A172 (cell line): ENCODE results near the gene FGGY. TPM values are rescaled to one million over a fixed set of nuclear protein-coding genes. Genes with fewer than 3 reads are reported as not detected.

Experiments used
- DNase-seq: peaks from one replicate; pipeline ENCODE4 v3.0.0-alpha.2; 2015; ENCODE audit warnings: low spot score
- total RNA-seq: library from RNA; depleted of rRNA; stranded (reverse); fragments of >200 nt; shearing (Covaris generic); gene quantifications from 2 replicates; pipeline ENCODE4 v1.2.3, GENCODE V29; 2014

FGGY gene
- total RNA-seq, 1 experiment from 2014 or later = 15.3 TPM

DNA sequence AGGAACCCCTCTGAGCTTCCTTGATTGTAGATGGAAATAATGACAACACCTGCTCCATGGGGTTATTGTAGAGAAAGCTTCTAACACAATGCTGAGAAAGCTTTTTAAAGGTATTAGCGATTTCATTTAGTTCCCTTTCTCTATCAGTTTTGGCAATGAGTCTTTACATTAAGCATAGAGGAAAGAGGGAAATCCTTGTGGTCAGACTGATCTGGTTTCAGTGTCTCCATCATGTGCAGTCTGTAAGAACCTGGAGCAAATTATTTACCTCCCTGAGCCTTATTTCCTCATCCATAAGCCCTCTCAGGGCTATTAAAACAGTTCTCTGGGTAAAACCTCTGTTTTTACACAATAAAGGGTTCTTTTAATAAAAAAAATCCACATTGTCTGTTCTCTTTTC, 87.5 kb downstream of the FGGY start:
- DNase-seq = no peak

DNA sequence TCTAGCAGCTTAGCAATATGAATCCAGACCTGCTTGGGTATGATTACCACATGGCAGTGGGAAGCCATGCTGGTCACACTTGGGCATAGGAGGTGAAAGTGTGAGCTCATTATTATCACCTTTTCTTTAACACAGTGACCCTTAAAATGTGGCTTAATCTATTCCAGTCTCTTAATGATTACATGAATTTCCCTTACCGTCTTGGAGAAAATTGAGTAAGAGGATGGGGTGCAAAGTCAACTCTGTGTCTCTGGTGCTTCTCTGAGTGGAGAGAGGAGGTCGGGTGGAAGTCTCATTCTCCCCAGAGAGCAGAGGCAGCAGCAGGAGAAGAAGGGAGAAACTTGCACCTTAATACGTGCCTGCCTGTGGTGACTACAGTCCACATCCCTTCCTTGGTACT, 91.3 kb downstream of the FGGY start:
- no peak for DNase-seq

DNA sequence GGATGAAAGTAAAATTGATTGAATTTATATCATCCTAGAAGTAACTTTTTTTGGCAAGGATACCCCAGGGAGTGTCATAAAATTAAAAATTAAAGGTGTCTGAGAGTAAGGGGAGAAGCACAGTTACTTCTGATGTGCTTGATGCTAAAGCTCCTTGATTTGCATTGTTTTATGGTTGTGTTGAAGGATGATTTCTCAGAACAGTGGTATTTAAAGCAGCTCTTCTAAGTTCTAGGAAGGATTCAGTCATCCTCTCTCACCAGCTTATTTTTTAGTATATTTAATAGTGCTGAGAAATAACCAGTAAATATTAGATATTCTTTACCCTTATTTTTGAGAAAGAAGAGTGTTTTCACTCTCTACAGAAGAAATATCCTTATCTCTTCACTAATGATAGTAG, 93.0 kb downstream of the FGGY start:
- DNase-seq = no peak

DNA sequence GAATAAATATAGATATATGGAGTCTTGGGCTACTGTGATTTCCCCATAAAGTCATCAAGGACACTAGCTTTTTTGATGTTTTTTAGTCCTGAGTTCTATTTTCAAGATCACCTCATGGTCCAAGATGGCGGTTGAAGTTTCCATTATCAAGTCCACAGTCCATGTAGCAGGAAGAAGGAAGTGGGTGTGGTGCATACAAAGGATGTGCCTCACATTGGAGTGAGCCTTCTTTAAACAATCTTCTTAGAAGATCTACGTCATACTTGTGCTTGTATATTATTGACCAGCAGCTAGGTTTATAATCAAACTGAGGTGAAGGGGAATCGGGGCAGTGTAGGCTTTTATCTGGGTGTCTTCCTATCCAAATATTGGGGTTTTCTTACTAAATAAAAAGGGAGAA, 93.4 kb downstream of the FGGY start:
- no peak for DNase-seq

DNA sequence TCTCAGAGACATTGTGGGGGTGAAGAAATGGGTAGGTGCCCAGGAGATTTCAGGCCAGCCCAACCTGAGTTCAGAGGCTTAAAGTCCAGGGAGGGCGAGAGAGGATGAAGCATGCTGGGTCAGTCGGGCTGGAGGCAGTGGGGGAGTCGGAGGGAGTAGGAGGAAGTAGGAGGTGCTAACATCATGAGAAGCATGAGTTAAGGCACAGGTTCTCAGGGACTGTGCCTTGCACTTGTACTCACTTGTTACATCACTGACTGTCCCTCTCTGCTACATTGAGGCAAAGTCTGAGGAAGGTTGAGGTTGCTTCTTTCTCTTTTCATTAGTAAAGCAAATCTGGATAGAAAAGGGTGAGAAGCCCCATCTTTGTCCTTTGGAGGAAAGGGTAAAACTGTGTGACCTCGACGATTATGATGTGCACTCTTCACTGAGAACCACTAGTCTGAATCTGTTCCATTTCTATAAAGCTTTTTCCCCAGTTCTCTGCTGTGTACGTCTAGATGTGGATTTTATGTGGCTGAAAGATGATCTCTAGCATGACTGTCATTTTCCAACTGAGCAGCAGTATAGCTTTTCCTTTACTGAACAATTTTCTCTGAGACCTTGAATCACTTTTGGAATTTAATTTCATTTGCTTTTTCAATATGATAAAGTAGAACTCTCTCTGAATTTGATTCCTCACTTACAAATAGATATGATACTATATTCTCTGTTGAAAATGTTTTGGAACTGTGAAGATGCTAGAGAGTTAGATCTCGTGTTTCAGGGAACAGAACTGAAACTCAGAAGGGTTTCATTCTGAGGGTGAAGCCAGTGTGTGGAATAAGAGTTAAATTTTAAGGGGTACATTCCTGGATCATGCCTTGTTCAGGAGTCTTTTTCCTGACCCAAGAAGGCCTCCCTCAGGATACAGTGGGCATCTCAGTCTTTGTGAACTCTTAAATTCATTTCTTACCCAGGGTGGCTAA, 94.6 kb downstream of the FGGY start:
- DNase-seq = no peak

DNA sequence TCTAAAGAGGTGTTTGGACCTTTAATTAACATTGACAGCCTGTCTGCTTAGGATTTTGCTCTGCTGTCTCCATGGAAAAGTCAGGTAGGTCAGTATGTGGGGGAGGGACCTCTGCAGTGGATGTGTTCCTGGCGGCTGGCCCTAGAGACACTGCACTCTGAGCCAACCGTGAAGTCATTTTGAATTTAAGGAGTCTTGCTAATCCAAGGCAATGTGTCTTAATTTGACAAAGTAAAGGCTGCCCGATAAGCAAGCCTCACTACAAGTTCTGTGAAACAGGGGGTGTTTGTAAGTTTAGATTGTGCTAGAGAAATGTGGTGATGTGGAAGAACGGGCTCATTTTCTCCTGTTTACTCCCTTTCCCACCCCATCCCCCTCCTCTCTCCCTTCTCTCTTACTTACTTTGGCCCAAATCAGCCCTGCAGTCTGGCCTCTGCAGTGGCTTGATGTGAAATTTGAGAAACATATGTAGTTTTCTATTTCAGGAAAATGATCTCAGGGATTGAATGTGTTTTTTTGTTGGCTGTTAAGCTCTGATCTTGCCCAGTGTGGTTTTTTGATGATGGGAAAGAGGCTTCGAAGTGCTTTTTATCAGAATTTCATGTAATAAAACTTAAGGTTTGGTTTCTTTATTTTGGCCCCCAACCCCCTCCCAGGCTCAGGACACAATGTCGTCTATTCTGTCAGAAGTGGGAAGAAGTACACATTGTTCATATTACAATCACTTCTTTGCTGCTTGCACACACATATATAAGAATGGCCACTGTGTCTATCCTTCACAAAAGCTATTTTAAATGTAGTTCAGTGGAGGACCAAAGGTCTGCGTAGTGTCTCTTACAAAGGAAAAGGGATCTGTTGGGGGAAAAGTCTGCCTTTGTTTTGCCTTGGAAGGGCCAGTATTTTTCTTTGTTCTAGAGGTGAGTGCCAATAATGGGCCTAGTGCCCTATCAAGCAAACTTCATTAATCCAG, 96.6 kb downstream of the FGGY start:
- DNase-seq = no peak

DNA sequence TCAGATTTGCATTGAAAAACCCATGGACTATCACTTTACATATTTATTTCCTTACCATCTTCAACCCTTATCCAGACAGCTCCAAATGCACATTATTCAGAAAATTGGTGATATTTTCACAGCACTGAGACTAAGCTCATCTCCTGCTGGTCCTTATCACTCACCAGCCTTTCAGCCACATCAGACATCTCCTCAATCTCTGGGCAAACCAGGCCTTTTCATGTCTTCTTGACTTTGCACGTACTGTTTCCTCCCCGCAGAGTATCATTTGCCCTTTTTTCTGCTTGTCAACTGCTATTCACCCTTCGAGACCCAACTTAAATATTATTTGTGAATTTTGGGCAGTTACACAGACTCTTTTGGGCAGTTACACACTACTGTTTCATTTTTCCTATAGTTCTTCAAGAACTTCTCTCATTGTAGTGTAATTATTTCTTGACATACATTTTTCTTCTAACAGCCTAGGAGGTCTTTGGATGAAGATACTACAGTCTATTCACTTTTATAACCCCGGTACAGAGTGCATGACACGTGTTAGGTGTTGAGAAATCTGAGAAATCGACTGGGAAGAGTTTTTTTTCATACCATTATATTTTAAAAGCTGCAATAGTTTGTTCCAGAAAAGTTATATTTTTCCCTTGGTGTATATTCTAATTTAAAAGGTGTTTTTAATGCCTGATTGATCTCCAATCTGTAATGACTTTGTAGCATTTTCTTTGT, 98.0 kb downstream of the FGGY start:
- no peak for DNase-seq

DNA sequence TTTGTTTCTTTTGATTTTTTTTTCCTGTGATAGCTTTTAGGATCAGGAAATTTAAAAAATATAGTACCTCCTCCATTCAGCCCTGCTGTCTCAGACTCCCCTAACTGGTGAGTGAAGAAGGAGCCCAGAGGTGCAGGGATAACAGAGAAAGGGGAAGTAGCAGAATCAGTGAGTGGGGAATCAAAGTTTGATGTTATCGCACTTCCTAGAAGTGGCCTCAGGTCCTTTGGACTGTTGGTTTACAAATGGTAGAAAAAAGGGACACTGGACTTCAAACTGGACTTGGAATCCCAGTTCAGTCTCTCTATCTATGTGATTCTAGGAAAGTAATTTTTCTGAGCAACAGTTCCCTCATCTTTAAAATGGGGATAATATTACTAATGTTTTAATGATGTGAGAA, 99.5 kb downstream of the FGGY start:
- DNase-seq = no peak

DNA sequence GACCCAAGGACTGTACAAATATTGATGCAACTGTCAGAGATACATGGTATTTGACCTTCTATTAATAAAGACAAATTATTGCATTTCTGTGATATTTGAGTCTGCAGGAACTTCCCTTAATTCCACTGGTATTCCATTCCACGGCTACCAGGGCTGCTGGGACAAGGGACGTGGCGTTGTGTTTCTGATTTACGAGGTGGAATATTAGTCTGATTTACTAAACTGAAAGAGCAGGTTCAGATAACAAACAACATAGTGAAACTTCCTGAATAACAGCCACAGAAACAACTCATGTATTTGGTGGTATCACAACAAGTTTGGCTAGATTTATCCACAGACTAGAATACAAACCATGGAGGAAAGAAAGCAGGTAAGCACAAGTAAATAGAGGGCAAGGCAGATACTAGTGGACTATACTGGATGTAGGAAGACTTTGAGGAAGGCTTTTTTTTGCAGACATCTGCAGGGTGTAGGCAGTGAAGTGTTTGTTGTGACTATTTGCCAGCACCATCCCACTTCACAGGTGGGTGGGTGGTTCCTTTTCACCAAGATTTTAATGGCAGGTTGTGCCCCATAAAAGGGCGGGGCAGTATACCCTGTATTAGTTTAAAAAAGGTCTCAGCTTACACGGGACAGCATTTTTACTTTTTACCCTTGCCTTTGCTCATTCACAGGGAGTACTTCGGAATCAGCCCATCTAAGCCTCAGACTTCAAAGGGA, 100.4 kb downstream of the FGGY start:
- DNase-seq = no peak

DNA sequence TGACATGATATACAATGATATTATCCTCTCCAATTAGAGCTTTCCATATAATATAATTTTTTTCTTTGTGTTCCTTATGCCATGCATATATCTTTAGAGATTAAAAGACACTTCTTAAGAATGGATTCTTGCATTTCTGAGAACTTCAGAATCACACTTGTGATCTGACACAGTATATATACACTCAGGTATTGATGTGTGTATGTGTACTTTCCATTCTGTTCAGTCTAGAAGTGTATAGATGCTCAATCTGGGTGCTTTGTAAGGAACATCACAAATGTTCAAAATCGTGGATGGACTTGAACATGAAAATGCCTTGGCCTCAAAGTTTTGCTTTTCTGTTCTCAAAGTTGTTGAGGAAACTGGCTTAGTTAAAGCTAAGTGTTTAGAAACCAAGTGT, 102.7 kb downstream of the FGGY start:
- DNase-seq = no peak

DNA sequence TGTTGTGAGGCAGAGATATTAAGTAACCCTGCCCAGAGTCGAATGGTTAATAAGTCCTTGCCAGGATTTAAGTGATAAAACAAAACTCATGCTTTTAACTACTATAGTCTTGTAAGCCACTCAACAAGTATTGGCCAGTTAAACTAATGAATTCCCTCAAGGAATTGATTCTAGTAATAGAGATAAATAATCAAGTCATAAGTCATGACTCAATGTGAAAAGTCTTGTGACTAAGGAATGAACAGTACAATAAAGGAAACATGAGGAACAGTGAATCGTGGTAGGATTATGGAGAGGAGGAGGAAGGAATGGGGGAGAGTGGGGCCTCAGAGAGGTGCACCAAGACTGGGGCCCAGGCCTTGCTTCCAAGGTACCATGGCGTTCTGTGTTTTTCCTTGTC, 104.7 kb downstream of the FGGY start:
- no peak for DNase-seq

DNA sequence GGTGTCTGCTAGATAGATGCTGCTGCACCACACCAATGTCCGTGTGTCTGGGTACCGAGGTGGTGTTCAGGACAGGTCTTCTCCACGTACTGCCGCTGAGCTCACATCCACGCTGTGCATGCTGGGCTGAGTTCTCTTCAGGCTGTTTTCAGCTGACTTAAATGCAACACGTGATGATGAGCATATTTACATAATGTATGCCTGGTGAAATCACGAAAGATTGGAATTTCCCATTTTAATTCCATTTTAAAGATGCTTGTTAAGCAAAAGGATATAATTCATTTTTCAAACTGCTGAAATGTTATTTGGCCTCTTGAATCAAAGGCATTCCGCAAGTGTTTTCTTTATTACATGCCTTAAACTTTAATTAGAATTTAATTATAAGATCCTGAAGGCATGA, 107.9 kb downstream of the FGGY start:
- DNase-seq = no peak

DNA sequence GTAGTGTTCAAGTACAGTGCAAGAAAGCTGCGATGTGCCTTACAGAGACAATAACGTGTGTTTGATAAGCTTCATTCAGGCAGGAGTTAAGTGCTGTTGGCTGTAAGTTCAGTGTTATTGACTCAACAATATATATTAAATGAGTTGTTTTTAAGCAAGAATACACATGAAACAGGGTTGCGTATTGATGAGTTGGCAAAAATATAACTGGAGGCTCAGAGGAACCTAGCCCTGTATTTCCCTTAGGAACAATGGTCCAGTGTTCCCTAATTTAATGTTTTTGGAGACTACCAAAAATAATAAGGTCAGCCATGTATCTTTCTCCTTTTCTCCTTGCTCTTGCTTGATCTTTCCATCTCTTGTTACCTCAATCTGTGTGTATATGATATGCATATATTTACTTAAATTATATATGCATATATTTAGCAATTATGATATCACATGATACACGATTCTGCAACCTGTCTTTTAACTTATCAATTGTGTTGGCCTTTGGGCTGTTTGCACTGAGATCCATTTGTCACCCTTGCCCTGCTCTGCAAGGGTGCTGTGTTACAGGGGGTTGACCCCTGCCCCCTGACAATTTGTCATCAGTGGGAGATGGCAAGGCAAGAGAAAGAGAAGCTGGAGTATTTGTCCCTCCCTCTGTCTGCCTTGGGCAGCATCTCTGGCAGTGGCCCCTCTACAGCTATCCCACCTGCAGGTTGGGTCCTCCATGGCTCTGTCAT, 109.7 kb downstream of the FGGY start:
- DNase-seq = no peak

DNA sequence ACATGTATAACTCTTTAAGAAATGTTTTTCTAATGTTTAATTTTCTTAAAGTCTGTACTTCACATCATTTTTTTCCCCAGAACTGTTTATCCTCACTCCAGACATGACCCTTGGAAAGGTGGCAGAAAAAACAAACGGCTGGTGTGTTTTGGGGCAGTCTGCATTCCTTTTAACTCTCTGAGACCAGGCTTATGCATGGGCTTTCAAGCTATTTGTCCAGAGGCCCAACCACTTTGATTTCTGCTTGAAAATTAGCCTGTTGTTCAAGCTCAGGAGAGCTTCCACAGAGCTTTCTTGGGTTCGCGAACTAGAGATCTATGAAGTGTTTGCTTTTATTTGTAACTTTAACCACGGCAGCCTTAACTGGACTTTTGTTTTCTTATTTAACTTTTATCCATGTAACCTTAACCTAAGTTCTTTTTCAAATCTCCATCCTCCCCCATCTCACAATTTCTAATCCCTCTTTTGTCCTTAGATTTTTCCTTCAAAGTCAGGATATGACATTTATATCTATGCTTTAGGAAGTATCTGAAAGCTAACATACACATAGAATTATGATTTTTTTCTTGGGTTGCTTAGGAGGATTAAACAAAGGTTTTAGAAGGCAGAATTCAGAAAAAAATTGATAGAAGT, 111.8 kb downstream of the FGGY start:
- no peak for DNase-seq

DNA sequence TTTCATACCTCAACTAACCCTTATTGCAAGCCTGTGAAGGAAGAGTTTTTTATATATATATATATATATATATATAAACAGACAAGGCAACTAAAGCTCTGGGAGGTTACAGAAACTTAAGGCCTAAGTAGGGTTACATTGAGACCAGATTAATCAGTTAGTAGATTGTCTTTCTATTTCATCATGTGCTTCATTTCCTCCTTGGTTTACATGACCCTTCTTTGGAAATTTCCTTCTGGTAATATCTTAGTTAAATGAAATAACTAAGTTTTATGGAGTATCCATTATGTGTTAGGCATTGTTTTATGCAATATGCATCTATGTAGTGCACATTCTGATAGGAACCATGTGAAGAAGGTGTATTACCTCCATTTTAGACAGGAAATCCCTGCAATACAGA, 112.7 kb downstream of the FGGY start:
- no peak for DNase-seq

DNA sequence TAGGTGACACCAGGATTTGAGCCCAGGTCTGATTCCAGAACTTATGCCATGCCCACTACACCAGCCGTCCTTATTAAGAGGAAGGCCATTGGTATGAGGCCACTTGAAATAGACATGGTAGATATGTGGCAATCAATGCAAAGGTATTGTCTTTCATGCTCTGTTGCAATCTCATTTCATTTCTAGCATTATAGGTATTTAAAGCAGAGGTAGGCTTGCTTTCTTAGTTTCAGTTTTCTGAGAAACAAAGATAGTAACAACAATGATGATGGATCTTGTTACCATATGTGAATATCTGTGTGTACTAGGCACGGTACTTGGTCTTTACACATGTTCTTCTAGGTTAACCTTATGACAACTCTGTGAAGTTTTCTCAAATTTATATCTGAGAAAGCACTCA, 113.1 kb downstream of the FGGY start:
- DNase-seq = no peak

DNA sequence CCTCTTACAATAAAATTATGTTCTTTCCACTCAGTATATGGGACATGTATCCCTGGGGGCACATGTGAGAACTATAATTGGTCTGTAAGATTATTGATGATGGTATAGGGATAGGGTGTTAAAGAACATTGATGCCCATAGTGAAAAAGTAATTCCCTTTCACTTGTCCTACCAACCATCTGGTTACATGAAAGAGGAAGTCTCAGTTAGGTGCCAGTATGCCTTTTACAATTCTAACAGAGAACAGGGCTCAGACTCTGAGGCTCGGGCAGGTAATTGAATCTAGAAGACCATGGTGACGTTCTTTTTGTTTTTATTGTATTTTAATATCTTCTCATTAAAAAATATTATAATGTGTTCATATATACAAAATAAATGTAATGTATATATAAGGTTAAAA, 113.6 kb downstream of the FGGY start:
- DNase-seq = no peak

DNA sequence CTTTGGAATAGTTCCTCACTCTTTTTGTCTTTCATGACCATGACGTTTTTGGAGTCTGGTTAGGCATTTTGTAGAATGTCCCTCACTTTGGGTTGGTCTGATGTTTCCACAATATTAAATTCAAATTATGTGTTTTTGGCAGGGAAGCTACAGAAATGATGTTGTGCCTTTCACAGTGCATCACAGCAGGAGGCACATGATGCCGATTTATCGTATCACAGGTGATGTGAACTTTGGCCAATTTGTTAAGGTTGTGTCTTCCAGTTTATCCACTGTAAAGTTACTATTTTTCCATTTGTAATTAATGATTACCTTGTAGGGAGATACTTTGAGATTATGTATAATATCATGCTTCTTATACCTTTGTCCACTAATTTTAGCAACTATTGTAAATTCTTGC, 114.3 kb downstream of the FGGY start:
- DNase-seq = no peak

DNA sequence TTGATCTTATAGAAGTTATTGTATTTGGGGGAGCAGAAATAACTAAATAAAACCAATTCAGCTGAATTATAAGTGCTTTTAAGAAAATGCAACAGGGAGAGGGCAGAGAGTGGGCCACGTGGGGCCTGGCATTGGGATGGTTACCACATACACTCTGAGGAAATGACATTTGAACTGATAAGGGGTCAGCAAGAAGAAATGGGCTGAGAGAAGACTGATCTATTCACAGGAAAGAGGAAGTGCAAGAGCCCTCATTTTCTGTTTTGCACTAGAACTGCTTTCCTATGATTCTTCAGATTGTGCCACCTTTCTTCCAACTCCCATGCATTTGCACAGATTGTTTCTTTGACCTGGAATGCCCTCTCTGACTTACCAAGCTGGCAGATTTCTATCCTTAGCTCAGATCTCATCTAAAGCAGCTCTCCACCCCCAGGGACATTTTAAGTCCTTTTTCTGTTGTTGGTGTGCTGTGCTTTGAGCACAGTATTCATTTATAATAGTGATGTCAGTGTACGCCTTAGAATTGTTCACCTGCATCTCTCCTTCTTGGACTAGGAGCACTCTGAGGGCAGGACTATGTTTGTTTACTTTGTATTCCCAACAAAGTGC, 115.9 kb downstream of the FGGY start:
- DNase-seq = no peak

DNA sequence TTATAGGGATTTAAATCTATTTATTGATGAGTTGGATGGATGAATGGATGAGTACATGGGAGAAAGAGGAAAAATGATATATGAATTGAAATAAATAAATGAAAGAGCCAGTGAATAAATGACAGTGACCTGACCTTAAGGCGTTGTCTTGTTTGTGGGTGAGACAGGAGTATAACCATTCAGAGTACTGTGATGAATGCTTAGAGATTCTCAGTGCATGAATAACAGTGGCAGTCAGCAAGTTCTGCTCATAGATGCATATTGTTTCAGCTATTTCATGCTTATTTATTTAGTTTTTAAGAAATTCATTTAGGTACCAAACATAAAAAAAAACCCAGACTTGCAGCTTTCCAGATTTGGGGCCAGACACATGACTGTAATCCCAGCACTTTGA, 116.4 kb downstream of the FGGY start:
- no peak for DNase-seq
